ENCODE measurements around the gene KRT1.

GRCh38 chr12:52724384-52724783, 44.2 kb upstream of the KRT1 start:
- no peak for TF ChIP-seq GATA2 (IDR thresholded peaks at IDR 0.05; ENCODE audit: low read depth, low read length)
- no peak for TF ChIP-seq GATA3 (IDR thresholded peaks at IDR 0.05; ENCODE audit: low read depth, low read length)
